ENCODE measurements around the gene POLR1A.

POLR1A gene

GRCh38 chr2:86064006-86064405 is 41.7 kb downstream of the POLR1A start:
- TF ChIP-seq CTCF (conservative IDR thresholded peaks at IDR 0.05; ENCODE audit: low read depth, low read length) = no peak

GRCh38 chr2:86062043-86062442 is 43.6 kb downstream of the POLR1A start:
- DNase-seq (ENCODE audit: low read depth) = peak; percentile 87
- no peak for TF ChIP-seq CTCF (conservative IDR thresholded peaks at IDR 0.05; ENCODE audit: low read depth, low read length)
- no peak overlapping the region for H3K4me3 ChIP-seq (ENCODE audit: low read depth, low read length)

More at GRCh38 chr2:86064006-86064405, 41.7 kb downstream of the POLR1A start:
- no peak overlapping the region for H3K4me3 ChIP-seq (ENCODE audit: low read depth, low read length)
- DNase-seq (ENCODE audit: low read depth) = peak; percentile 88

GRCh38 chr2:86056590-86057331 is 48.9 kb downstream of the POLR1A start:
- no peak overlapping the region for H3K4me3 ChIP-seq (ENCODE audit: low read depth, low read length)
- no peak for TF ChIP-seq CTCF (conservative IDR thresholded peaks at IDR 0.05; ENCODE audit: low read depth, low read length)
- DNase-seq (ENCODE audit: low read depth) = no peak

GRCh38 chr2:86055314-86055713 is 50.4 kb downstream of the POLR1A start:
- no peak overlapping the region for H3K4me3 ChIP-seq (ENCODE audit: low read depth, low read length)
- no peak for DNase-seq (ENCODE audit: low read depth)
- TF ChIP-seq CTCF (conservative IDR thresholded peaks at IDR 0.05; ENCODE audit: low read depth, low read length) = no peak

GRCh38 chr2:86054535-86055082 is 51.1 kb downstream of the POLR1A start:
- TF ChIP-seq CTCF (conservative IDR thresholded peaks at IDR 0.05; ENCODE audit: low read depth, low read length) = no peak
- DNase-seq (ENCODE audit: low read depth) = no peak
- H3K4me3 ChIP-seq (ENCODE audit: low read depth, low read length) = no peak overlapping the region

GRCh38 chr2:86053166-86053565 is 52.5 kb downstream of the POLR1A start:
- H3K4me3 ChIP-seq (ENCODE audit: low read depth, low read length) = no peak overlapping the region
- no peak for TF ChIP-seq CTCF (conservative IDR thresholded peaks at IDR 0.05; ENCODE audit: low read depth, low read length)
- no peak for DNase-seq (ENCODE audit: low read depth)

- no peak for DNase-seq (ENCODE audit: low read depth)
- no peak for TF ChIP-seq CTCF (conservative IDR thresholded peaks at IDR 0.05; ENCODE audit: low read depth, low read length)
- H3K4me3 ChIP-seq (ENCODE audit: low read depth, low read length) = no peak overlapping the region
These were observed 53.0 kb downstream of the POLR1A start for GRCh38 chr2:86052676-86053075.
